Esophagus squamous epithelium (tissue), 4 donors: Measurements from ENCODE around the gene DNAJA4.

Experiments used
- CTCF ChIP-seq, 6 experiments: fragments of 450-650 bp in 4 of 6; fragments of 200-600 bp in 2 of 6; sonication (generic) in 2 of 6; IDR thresholded peaks; one replicate each; pipeline ENCODE4 v1.5.1; 2016 to 2019; ENCODE audit warnings: antibody characterized with exemption in 6 of 6, mild to moderate bottlenecking in 4 of 6, moderate library complexity in 4 of 6
- POLR2A ChIP-seq, 4 donors: fragments of 450-650 bp; IDR thresholded peaks; one replicate each; pipeline ENCODE4 v1.6.1; 2017; ENCODE audit warnings: antibody characterized with exemption in 4 of 4, mild to moderate bottlenecking in 4 of 4, moderate library complexity in 3 of 4

- no peak for TF ChIP-seq POLR2A (IDR thresholded peaks at IDR 0.05)
- TF ChIP-seq CTCF (IDR thresholded peaks at IDR 0.05) = no peak
These were observed 1.9 kb downstream of the DNAJA4 start for GRCh38 chr15:78266229-78266628.
